Endothelial cell of umbilical vein (primary cell): ENCODE data around the gene MFAP1. TPM values are rescaled to one million over a fixed set of nuclear protein-coding genes. Genes with fewer than 3 reads are reported as not detected.
"Not testable (repeated sequence)": the region's sequence is repeated elsewhere in the genome, so short reads cannot be mapped to it uniquely, and the experiment has no call there.

ENCODE experiments used
- BruUV-seq: library from RNA; stranded (reverse); fragments of 400-500 nt; replicated peaks from 2 replicates; lab custom pipeline; 2021; lab: Mats Ljungman, UMichigan
- CTCF ChIA-PET: fragments of 300-600, 350-600 bp; sonication (Branson Sonifier 250); formaldehyde crosslinking; loops from one replicate; lab custom pipeline; 2021; ENCODE audit warnings: antibody characterized with exemption, inconsistent platforms; lab: Charles Lee
- POLR2A ChIA-PET: fragments of 300-600, 350-600 bp; sonication (Branson Sonifier 250); formaldehyde crosslinking; loops from one replicate; lab custom pipeline; 2021; ENCODE audit warnings: antibody characterized with exemption, inconsistent platforms; lab: Charles Lee
- DNase-seq: peaks from one replicate; pipeline ENCODE4 v3.0.0-alpha.2; 2011; ENCODE audit warnings: low read depth, low spot score
- FAIRE-seq: peaks from 2 replicates; lab custom pipeline; 2011; peaks lifted over from hg19 to GRCh38; lab: Jason Lieb, UNC
- H2AFZ ChIP-seq: 2 replicates; pipeline ENCODE4 v1.6.0; 2012; ENCODE audit warnings: low read depth, low read length, control low read depth, inconsistent platforms
- H3K27ac ChIP-seq: 2 replicates; pipeline ENCODE4 v1.5.1; 2011; ENCODE audit warnings: low read depth, mild to moderate bottlenecking, control low read depth, low read length, moderate library complexity; ENCODE audit not compliant: insufficient read depth
- H3K27me3 ChIP-seq, 2 experiments: 2 replicates each; pipeline versions ENCODE4 v1.6.0 to v1.6.1; 2011; ENCODE audit warnings: low read length in 2 of 2, mixed read lengths in 1 of 2; ENCODE audit not compliant: control insufficient read depth in 2 of 2, insufficient read depth in 2 of 2
- H3K36me3 ChIP-seq, 2 experiments: 2 replicates in 1 of 2; 3 replicates in 1 of 2; pipeline ENCODE4 v1.5.1; 2011; ENCODE audit warnings: low read length in 2 of 2, mild to moderate bottlenecking in 1 of 2, moderate library complexity in 1 of 2; ENCODE audit not compliant: control insufficient read depth in 2 of 2, insufficient read depth in 2 of 2; ENCODE audit errors: extremely low read depth in 1 of 2
- H3K4me1 ChIP-seq: 3 replicates; pipeline ENCODE4 v1.5.1; 2011; ENCODE audit warnings: mild to moderate bottlenecking, low read length; ENCODE audit not compliant: control insufficient read depth, insufficient read depth; ENCODE audit errors: extremely low read depth
- H3K4me2 ChIP-seq: 2 replicates; pipeline ENCODE4 v1.6.1; 2011; ENCODE audit warnings: low read length, control low read depth, mixed read lengths; ENCODE audit not compliant: insufficient read depth
- H3K4me3 ChIP-seq, 3 experiments: fragments of 200-600 bp in 1 of 3; sonication (generic), shearing (Covaris generic) in 1 of 3; replicated peaks in 1 of 3; 2 replicates each; pipeline ENCODE4 v1.5.1; 2011 to 2016; ENCODE audit warnings: control low read depth in 3 of 3, low read length in 3 of 3, mild to moderate bottlenecking in 2 of 3, inconsistent platforms in 1 of 3, low read depth in 1 of 3, moderate library complexity in 1 of 3; ENCODE audit not compliant: insufficient read depth in 1 of 3
- H3K79me2 ChIP-seq: 2 replicates; pipeline ENCODE4 v1.6.0; 2012; ENCODE audit warnings: low read length, inconsistent platforms; ENCODE audit not compliant: control insufficient read depth, insufficient read depth
- H3K9ac ChIP-seq: replicated peaks from 2 replicates; pipeline ENCODE3; 2011; ENCODE audit warnings: low read length, control low read depth; ENCODE audit not compliant: insufficient read depth; ENCODE audit errors: extremely low read depth
- H3K9me1 ChIP-seq: replicated peaks from 3 replicates; pipeline ENCODE4 v1.6.0; 2011; ENCODE audit warnings: mild to moderate bottlenecking, low read length; ENCODE audit not compliant: control insufficient read depth, insufficient read depth; ENCODE audit errors: extremely low read depth
- H3K9me3 ChIP-seq: replicated peaks from 2 replicates; pipeline ENCODE4 v1.5.1; 2012; ENCODE audit warnings: low read length, inconsistent platforms; ENCODE audit not compliant: control insufficient read depth, insufficient read depth
- H4K20me1 ChIP-seq: replicated peaks from 2 replicates; pipeline ENCODE3; 2011; ENCODE audit warnings: mild to moderate bottlenecking, low read length; ENCODE audit not compliant: control insufficient read depth, insufficient read depth; ENCODE audit errors: extremely low read depth
- EZH2 ChIP-seq: IDR thresholded peaks from 2 replicates; pipeline ENCODE4 v1.6.1; 2012; ENCODE audit warnings: borderline replicate concordance, low read depth, mild to moderate bottlenecking, moderate library complexity, low read length, inconsistent platforms; ENCODE audit not compliant: severe bottlenecking
- FOS ChIP-seq: IDR thresholded peaks from 2 replicates; pipeline ENCODE4 v1.6.1; 2011; ENCODE audit warnings: mild to moderate bottlenecking, low read length, moderate library complexity, borderline replicate concordance; ENCODE audit not compliant: insufficient read depth
- GATA2 ChIP-seq: IDR thresholded peaks from 2 replicates; pipeline ENCODE4 v1.7.0; 2011; ENCODE audit warnings: low read depth, mild to moderate bottlenecking, moderate library complexity, mixed read lengths, low read length; ENCODE audit not compliant: insufficient read length, insufficient read depth
- JUN ChIP-seq: IDR thresholded peaks from 2 replicates; pipeline ENCODE4 v1.6.1; 2011; ENCODE audit warnings: borderline replicate concordance, low read depth; ENCODE audit not compliant: insufficient read length, insufficient read depth
- MAX ChIP-seq: IDR thresholded peaks from 2 replicates; pipeline ENCODE4 v1.6.1; 2011; ENCODE audit not compliant: insufficient read depth, insufficient read length
- MYC ChIP-seq: IDR thresholded peaks from one replicate; pipeline ENCODE4 v1.6.1; 2011; ENCODE audit warnings: mild to moderate bottlenecking, low read depth, low read length
- POLR2A ChIP-seq: IDR thresholded peaks from 2 replicates; pipeline ENCODE4 v1.6.1; 2012; ENCODE audit warnings: low read depth, mild to moderate bottlenecking, control low read depth, low read length
- POLR2AphosphoS5 ChIP-seq: IDR thresholded peaks from 2 replicates; pipeline ENCODE4 v1.6.1; 2012; ENCODE audit warnings: low read depth, mild to moderate bottlenecking, control low read depth, low read length, moderate library complexity; ENCODE audit not compliant: insufficient read depth
- dilution Hi-C: fragments of 300-500 bp; cut with MboI; formaldehyde crosslinking; loops from one replicate; pipeline ENCODE4 v1.15.0; 2019; ENCODE audit warnings: low sequenced_read_pairs; ENCODE audit not compliant: extremely low pct_ligation_motif_present
- intact Hi-C: fragments of 100-400 bp; cut with micrococcal nuclease; formaldehyde crosslinking; loops from one replicate; pipeline ENCODE4 v1.10.0; 2022
- polyA plus RNA-seq, 4 experiments: library from polyadenylated mRNA; depleted of rRNA in 3 of 4; stranded (reverse) in 3 of 4; unstranded in 1 of 4; fragments of >200 nt; gene quantifications; 2 replicates each; pipeline versions ENCODE4 v1.2.1 to v1.2.3, GENCODE V29; 2011 to 2012; ENCODE audit warnings: missing spikeins in 1 of 4
- total RNA-seq: library from RNA; stranded (reverse); gene quantifications from 2 replicates; pipeline ENCODE4 v1.2.3, GENCODE V29; 2021

Gene MFAP1
- total and polyA plus RNA-seq, 2 donors (not counting 3 experiments of a cell fraction or from before 2014, with no cell fraction given), result 12.9 to 30.5 TPM

GRCh38 chr15:43867096-43867495 is 42.6 kb upstream of the MFAP1 start:
- intact Hi-C loops, result no loop called here
- no peaks in the 10 kb centered on the region for H3K9me3 ChIP-seq
- no peaks in the 10 kb centered on the region for H3K9me1 ChIP-seq
- ChIA-PET POLR2A (interaction anchor here (0.7 kb wide), 1 partner anchor 45 kb away, joined by 4 read pairs; no protein-coding TSS in a partner anchor), CTCF (interaction anchor here (1.7 kb wide), 1 partner anchor 9 kb away, joined by 4 read pairs; no protein-coding TSS in a partner anchor)
- no peak for TF ChIP-seq POLR2AphosphoS5
- TF ChIP-seq FOS, result no peak
- no peak for TF ChIP-seq MYC
- no peak for TF ChIP-seq GATA2
- TF ChIP-seq MAX, result no peak
- no peak for TF ChIP-seq POLR2A
- no peak for TF ChIP-seq EZH2
- TF ChIP-seq JUN, result no peak
- no peak overlapping the region for H3K4me3 ChIP-seq
- H3K27me3 ChIP-seq, result no peaks in the 10 kb centered on the region
- BruUV-seq, result no TSS peak
- no peak overlapping the region for H3K9ac ChIP-seq
- FAIRE-seq (no peak), DNase-seq (no peak)
- dilution Hi-C loops, result no loop called here
- H3K79me2 ChIP-seq, result no peaks in the 10 kb centered on the region
- H3K36me3 ChIP-seq, result peaks cover 0 to 6% of the 10 kb centered on the region in 2 experiments
- H3K4me1 ChIP-seq, result peaks cover 3% of the 10 kb centered on the region
- H3K27ac ChIP-seq, result no peak overlapping the region
- no peak overlapping the region for H2AFZ ChIP-seq
- no peaks in the 10 kb centered on the region for H4K20me1 ChIP-seq
- H3K4me2 ChIP-seq, result no peak overlapping the region

- BruUV-seq, H3K4me2 ChIP-seq, H2AFZ ChIP-seq, DNase-seq, H3K9ac ChIP-seq, FAIRE-seq, H3K9me3 ChIP-seq, H3K79me2 ChIP-seq, H3K27me3 ChIP-seq, H3K4me3 ChIP-seq, H4K20me1 ChIP-seq, H3K36me3 ChIP-seq, intact Hi-C loops, dilution Hi-C loops, CTCF ChIA-PET, H3K4me1 ChIP-seq, H3K27ac ChIP-seq, H3K9me1 ChIP-seq: not testable (repeated sequence)
- POLR2A ChIA-PET, result interaction anchor here (0.7 kb wide), 1 partner anchor 45 kb away, joined by 4 read pairs; no protein-coding TSS in a partner anchor
Measured at GRCh38 chr15:43866636-43867035, 42.1 kb upstream of the MFAP1 start.
